ENCODE data around the gene MPV17. TPM values are rescaled to one million over a fixed set of nuclear protein-coding genes. Genes with fewer than 3 reads are reported as not detected.

Gene MPV17
- total and polyA plus RNA-seq, 2 of the 13 experiments (the other 11 are each of a cell fraction or from before 2014, with no cell fraction given), result 48.9 to 129 TPM

DNA sequence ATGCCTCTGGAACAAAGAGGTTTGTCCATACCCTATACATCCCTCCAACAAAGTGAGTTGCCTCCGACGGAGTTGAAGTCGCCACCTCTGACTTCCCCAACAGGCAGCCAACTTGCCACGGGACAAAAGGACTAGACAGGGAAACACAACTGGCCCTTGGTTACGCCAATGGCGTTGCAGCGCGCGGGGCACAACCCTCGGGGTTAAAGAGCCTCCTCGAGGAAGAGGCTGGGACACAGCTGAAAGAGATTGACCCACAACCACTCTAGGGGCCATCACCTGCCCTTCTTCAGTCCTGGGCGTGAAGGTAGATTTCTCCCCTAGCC is 33.1 kb upstream of the MPV17 start (continued):
- TF ChIP-seq, protein P1, sequence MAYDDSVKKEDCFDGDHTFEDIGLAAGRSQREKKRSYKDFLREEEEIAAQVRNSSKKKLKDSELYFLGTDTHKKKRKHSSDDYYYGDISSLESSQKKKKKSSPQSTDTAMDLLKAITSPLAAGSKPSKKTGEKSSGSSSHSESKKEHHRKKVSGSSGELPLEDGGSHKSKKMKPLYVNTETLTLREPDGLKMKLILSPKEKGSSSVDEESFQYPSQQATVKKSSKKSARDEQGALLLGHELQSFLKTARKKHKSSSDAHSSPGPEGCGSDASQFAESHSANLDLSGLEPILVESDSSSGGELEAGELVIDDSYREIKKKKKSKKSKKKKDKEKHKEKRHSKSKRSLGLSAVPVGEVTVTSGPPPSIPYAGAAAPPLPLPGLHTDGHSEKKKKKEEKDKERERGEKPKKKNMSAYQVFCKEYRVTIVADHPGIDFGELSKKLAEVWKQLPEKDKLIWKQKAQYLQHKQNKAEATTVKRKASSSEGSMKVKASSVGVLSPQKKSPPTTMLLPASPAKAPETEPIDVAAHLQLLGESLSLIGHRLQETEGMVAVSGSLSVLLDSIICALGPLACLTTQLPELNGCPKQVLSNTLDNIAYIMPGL (CRISPR knock-in tag; IDR thresholded peaks at IDR 0.05; ENCODE audit: borderline replicate concordance in 1 of 2, low read depth in 1 of 2), result peak in 1 of 2 experiments; percentile 17; a peak in 1 of 4 replicates
- TF ChIP-seq, protein P2, sequence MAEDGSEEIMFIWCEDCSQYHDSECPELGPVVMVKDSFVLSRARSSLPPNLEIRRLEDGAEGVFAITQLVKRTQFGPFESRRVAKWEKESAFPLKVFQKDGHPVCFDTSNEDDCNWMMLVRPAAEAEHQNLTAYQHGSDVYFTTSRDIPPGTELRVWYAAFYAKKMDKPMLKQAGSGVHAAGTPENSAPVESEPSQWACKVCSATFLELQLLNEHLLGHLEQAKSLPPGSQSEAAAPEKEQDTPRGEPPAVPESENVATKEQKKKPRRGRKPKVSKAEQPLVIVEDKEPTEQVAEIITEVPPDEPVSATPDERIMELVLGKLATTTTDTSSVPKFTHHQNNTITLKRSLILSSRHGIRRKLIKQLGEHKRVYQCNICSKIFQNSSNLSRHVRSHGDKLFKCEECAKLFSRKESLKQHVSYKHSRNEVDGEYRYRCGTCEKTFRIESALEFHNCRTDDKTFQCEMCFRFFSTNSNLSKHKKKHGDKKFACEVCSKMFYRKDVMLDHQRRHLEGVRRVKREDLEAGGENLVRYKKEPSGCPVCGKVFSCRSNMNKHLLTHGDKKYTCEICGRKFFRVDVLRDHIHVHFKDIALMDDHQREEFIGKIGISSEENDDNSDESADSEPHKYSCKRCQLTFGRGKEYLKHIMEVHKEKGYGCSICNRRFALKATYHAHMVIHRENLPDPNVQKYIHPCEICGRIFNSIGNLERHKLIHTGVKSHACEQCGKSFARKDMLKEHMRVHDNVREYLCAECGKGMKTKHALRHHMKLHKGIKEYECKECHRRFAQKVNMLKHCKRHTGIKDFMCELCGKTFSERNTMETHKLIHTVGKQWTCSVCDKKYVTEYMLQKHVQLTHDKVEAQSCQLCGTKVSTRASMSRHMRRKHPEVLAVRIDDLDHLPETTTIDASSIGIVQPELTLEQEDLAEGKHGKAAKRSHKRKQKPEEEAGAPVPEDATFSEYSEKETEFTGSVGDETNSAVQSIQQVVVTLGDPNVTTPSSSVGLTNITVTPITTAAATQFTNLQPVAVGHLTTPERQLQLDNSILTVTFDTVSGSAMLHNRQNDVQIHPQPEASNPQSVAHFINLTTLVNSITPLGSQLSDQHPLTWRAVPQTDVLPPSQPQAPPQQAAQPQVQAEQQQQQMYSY (CRISPR knock-in tag; IDR thresholded peaks at IDR 0.05), result peak; percentile 48; the same call in 1 of the 2 replicates
- TF ChIP-seq, protein P3, sequence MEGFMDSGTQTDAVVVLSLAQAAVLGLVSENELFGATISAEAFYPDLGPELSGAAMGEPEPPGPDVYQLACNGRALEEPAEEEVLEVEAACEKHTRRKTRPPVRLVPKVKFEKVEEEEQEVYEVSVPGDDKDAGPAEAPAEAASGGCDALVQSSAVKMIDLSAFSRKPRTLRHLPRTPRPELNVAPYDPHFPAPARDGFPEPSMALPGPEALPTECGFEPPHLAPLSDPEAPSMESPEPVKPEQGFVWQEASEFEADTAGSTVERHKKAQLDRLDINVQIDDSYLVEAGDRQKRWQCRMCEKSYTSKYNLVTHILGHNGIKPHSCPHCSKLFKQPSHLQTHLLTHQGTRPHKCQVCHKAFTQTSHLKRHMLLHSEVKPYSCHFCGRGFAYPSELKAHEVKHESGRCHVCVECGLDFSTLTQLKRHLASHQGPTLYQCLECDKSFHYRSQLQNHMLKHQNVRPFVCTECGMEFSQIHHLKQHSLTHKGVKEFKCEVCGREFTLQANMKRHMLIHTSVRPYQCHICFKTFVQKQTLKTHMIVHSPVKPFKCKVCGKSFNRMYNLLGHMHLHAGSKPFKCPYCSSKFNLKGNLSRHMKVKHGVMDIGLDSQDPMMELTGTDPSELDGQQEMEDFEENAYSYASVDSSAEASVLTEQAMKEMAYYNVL (CRISPR knock-in tag; IDR thresholded peaks at IDR 0.05; ENCODE audit: borderline replicate concordance), result peak; percentile 87; the same call in 1 of the 2 replicates
- TF ChIP-seq, protein P4, sequence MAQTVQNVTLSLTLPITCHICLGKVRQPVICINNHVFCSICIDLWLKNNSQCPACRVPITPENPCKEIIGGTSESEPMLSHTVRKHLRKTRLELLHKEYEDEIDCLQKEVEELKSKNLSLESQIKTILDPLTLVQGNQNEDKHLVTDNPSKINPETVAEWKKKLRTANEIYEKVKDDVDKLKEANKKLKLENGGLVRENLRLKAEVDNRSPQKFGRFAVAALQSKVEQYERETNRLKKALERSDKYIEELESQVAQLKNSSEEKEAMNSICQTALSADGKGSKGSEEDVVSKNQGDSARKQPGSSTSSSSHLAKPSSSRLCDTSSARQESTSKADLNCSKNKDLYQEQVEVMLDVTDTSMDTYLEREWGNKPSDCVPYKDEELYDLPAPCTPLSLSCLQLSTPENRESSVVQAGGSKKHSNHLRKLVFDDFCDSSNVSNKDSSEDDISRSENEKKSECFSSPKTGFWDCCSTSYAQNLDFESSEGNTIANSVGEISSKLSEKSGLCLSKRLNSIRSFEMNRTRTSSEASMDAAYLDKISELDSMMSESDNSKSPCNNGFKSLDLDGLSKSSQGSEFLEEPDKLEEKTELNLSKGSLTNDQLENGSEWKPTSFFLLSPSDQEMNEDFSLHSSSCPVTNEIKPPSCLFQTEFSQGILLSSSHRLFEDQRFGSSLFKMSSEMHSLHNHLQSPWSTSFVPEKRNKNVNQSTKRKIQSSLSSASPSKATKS (CRISPR knock-in tag; IDR thresholded peaks at IDR 0.05), result 0 out of 2 replicates have a peak, but pooled peaks have one; percentile 14
- TF ChIP-seq ZNF589 (CRISPR knock-in tag; conservative IDR thresholded peaks at IDR 0.05) (peak; percentile 27; the same call in 1 of the 2 replicates), DR1 (CRISPR knock-in tag; IDR thresholded peaks at IDR 0.05) (peak; percentile 70; the same call in 1 of the 2 replicates), ZNF616 (CRISPR knock-in tag; IDR thresholded peaks at IDR 0.05; ENCODE audit: low read depth) (no peak), SIN3B (IDR thresholded peaks at IDR 0.05; ENCODE audit: low read length) (0 out of 2 replicates have a peak, but pooled peaks have one; percentile 66), ZFYVE20 (CRISPR knock-in tag; IDR thresholded peaks at IDR 0.05; ENCODE audit: borderline replicate concordance, low read depth) (no peak), ZNF776 (CRISPR knock-in tag; IDR thresholded peaks at IDR 0.05) (no peak; the same call in 1 of the 2 replicates), ZEB1 (IDR thresholded peaks at IDR 0.05; ENCODE audit: insufficient replicate concordance, low read depth) (no peak)
- TF ChIP-seq, protein P5, sequence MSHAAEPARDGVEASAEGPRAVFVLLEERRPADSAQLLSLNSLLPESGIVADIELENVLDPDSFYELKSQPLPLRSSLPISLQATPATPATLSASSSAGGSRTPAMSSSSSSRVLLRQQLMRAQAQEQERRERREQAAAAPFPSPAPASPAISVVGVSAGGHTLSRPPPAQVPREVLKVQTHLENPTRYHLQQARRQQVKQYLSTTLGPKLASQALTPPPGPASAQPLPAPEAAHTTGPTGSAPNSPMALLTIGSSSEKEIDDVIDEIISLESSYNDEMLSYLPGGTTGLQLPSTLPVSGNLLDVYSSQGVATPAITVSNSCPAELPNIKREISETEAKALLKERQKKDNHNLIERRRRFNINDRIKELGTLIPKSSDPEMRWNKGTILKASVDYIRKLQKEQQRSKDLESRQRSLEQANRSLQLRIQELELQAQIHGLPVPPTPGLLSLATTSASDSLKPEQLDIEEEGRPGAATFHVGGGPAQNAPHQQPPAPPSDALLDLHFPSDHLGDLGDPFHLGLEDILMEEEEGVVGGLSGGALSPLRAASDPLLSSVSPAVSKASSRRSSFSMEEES (CRISPR knock-in tag; IDR thresholded peaks at IDR 0.05), result no peak
- TF ChIP-seq, protein P6, sequence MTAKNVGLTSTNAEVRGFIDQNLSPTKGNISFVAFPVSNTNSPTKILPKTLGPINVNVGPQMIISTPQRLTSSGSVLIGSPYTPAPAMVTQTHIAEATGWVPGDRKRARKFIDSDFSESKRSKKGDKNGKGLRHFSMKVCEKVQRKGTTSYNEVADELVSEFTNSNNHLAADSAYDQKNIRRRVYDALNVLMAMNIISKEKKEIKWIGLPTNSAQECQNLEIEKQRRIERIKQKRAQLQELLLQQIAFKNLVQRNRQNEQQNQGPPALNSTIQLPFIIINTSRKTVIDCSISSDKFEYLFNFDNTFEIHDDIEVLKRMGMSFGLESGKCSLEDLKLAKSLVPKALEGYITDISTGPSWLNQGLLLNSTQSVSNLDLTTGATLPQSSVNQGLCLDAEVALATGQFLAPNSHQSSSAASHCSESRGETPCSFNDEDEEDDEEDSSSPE (CRISPR knock-in tag; IDR thresholded peaks at IDR 0.05), result peak; percentile 63; the same call in 1 of the 2 replicates
- TF ChIP-seq, protein P7, sequence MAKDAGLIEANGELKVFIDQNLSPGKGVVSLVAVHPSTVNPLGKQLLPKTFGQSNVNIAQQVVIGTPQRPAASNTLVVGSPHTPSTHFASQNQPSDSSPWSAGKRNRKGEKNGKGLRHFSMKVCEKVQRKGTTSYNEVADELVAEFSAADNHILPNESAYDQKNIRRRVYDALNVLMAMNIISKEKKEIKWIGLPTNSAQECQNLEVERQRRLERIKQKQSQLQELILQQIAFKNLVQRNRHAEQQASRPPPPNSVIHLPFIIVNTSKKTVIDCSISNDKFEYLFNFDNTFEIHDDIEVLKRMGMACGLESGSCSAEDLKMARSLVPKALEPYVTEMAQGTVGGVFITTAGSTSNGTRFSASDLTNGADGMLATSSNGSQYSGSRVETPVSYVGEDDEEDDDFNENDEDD (CRISPR knock-in tag; IDR thresholded peaks at IDR 0.05; ENCODE audit: borderline replicate concordance), result peak; percentile 60

Data from HepG2 (cell line).